IPS-15b (cell line): Measurements from ENCODE around the gene KCTD17.

Experiments
- H3K27me3 ChIP-seq: one replicate; pipeline ENCODE4 v1.6.1; 2013; ENCODE audit warnings: low read length; ENCODE audit not compliant: control insufficient read depth, insufficient read depth
- H3K36me3 ChIP-seq: one replicate; pipeline ENCODE4 v1.6.1; 2013; ENCODE audit warnings: low read length; ENCODE audit not compliant: control insufficient read depth, insufficient read depth
- H3K4me1 ChIP-seq: one replicate; pipeline ENCODE4 v1.6.1; 2013; ENCODE audit warnings: mild to moderate bottlenecking, low read length; ENCODE audit not compliant: control insufficient read depth, insufficient read depth
- H3K4me3 ChIP-seq: one replicate; pipeline ENCODE4 v1.5.1; 2013; ENCODE audit warnings: low read depth, low read length
- H3K9ac ChIP-seq: one replicate; pipeline ENCODE4 v1.6.1; 2013; ENCODE audit warnings: low read depth, mild to moderate bottlenecking, low read length
- H3K9me3 ChIP-seq: one replicate; pipeline ENCODE4 v1.6.1; 2013; ENCODE audit warnings: mild to moderate bottlenecking, low read length; ENCODE audit not compliant: control insufficient read depth, insufficient read depth

The KCTD17 gene

DNA sequence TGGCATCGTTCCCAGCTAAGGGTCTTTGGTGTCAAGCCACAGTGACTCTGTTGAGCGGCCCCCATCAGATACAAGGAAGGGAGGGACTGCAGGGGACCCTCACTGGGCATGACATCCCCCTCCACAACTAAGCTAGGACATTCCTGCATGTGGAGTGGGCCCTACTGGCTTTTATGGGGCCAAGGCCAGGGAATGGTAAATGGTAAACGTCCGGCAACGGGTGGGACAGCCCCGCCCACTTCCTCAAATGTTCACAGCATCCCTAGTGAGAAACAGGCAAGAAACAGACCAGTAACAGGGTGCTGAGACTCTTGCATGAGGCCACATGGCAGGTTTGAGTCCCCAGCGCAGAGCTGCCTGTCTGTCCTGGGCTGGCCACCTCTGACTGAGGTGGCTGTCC lies 53.6 kb downstream of the KCTD17 start:
- Histone ChIP-seq H3K9ac (no peak overlapping the region), H3K36me3 (no peaks in the 10 kb centered on the region), H3K9me3 (no peaks in the 10 kb centered on the region), H3K4me3 (no peak overlapping the region), H3K27me3 (no peaks in the 10 kb centered on the region), H3K4me1 (no peaks in the 10 kb centered on the region)

DNA sequence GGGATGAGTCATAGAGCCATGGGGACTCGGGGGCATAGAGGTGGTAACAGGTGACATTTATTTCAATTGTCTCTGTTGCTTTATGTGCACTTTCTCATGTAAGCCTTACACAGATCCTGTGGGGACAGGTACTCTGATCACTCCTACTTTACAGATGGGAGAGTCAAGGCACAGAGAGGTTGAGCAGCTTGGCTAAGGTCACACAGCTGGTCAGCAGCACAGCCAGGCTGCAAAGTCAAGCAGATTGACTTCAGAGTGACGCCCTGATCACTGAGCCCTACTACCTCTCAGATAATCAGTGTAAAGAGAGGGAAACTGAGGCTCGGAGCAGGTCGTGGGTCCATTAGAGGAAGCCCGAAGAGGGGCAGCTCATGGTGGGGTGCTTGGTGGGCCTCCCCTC lies 54.4 kb downstream of the KCTD17 start:
- no peak overlapping the region for H3K4me3 ChIP-seq
- no peaks in the 10 kb centered on the region for H3K9me3 ChIP-seq
- no peaks in the 10 kb centered on the region for H3K36me3 ChIP-seq
- no peak overlapping the region for H3K9ac ChIP-seq
- H3K27me3 ChIP-seq = no peaks in the 10 kb centered on the region
- no peaks in the 10 kb centered on the region for H3K4me1 ChIP-seq

DNA sequence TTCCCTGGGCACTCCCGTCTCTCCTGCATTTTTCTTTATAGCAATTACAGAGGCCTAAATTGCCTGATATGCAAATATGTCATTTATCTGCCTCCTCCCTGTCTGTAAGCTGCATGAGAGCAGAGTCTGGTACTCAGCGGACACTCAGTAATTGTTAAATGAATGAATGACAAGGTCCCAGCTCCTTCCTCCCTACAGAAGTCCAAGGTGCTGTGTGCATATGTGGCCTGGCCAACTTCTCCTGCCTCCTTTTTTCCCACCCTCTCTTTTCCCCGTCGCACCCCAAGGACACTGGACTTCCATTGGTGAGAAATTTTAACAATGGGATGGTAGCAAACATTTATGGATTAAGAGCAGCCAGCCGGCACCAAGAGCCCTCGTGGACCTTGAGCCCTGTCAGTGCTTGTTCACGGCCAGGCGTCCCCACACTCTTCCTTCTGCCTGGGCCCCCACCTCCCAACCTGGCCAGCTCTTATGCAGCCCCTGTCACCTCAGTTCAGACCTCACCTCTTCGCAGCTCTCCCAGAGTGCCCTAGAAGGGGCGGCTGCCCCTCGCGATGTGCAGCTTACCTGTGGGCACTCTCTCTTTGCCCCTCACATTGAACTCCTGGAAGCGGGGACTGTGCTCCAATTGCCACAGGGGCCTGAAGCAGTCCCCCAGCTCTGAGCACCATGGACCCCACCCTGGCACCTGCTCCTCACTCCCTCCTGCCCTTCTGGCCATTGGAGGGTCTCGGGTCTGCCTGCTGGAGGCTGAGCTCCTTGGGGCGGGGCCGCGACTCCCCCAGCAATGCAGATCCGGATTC lies 56.5 kb downstream of the KCTD17 start:
- Histone ChIP-seq H3K4me1 (no peaks in the 10 kb centered on the region), H3K9ac (no peak overlapping the region), H3K36me3 (no peaks in the 10 kb centered on the region), H3K9me3 (no peaks in the 10 kb centered on the region), H3K27me3 (no peaks in the 10 kb centered on the region), H3K4me3 (no peak overlapping the region)

DNA sequence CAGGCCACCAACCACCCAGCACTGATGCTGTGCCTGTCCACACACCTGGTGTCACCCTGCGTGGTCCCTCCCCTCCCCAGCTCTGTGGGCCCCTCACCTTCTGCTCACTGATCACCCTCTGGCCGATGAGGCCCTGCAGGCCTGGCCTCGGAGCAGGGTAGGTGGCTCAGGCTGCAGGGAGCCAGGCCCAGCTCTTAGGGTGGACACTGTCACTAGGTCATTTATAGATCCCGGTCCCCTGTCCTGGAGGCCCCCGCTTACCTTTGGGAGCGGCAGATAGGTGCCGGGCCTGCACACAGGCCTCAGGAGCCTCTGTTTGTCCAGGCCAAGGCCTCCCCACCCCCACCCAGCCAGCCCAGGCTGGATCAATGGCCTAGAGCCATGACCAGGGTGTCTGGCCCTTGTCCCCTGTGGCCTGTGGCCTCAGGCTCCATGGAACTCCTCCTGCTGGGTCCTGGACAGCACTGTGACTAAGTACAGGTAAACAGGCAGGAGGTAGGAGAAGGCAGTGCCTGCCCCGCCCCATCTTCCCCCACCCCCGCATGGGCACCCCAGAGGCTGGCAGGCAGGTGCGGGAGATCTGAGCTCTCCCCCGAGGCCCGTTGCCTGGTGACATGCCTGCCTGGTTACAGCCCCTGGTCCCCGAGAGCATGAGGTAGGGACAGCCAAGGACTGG lies 57.8 kb downstream of the KCTD17 start, which contains the start of gene TMPRSS6:
Gene TMPRSS6 (minus strand): TSS at position 472 of the 676 bp plus-strand sequence. CDS start 6,296 bp downstream, outside the sequence.
- no peaks in the 10 kb centered on the region for H3K27me3 ChIP-seq
- H3K4me1 ChIP-seq = no peaks in the 10 kb centered on the region

DNA sequence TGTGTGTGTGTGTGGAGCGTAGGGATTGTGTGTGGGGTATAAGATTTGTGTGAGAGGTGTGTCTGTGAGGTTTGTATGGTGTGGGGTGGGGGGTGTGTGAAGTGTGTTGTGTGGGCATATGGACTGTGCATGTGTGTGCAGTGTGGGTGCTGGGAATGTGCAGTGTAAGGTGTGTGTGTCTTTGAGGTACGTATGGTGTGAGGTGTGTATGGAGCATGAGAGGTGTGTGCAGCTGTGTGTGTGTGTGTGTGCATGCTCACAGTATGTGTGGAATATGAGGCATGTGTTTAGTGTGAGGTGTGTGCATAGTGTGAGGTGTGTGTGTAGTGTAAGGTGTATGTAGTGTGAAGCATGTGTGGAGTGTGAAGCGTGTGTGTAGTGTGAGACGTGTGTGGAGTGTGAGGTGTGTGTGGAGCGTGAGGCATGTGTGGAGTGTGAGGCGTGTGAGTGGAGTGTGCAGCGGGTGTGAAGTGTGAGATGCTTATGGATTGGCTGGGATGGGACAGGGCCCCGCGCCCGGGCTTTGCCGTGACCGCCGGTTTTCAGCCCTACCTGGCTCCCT lies 59.7 kb downstream of the KCTD17 start:
- H3K27me3 ChIP-seq = no peaks in the 10 kb centered on the region
- no peak overlapping the region for H3K9ac ChIP-seq
- no peak overlapping the region for H3K4me3 ChIP-seq
- no peaks in the 10 kb centered on the region for H3K9me3 ChIP-seq
- no peaks in the 10 kb centered on the region for H3K36me3 ChIP-seq
- H3K4me1 ChIP-seq = no peaks in the 10 kb centered on the region

More for the DNA sequence above, 57.8 kb downstream of the KCTD17 start, which contains the start of gene TMPRSS6:
- no peak within 1 kb of the TSS for H3K9ac ChIP-seq
- H3K9me3 ChIP-seq = no peaks in the 10 kb centered on the region
- H3K4me3 ChIP-seq = no peak within 1 kb of the TSS
- no peaks in the 10 kb centered on the region for H3K36me3 ChIP-seq

DNA sequence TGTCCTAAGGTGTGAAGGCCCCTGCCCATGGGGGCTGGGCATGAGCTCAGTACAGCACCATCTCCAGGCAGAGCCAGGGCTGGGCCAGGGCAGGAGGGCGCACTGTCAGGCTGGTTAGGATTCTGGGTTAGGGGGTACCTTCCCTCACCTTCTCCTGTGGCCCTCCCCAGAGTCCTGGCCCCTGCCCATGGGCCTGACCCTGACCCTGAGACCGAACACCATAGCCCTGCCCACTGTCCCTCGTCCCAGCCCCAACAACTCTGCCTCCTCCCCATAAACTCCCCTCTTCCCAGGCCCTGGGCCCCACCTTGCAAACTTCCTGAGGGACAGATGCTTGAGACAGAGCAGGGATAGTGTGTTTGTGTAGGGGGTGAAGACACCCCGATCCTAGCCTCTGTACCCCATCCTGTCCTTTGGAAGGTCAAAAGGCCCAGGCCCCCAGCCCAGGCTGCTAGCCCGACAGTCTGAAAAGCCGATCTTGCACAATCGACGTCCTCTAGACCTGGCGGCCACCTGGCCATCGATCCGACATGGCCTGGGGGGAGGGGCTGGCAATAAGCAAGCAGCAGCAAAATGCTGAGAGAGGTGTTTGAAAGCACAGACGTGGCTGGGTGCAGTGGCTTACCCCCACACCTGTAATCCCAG lies 60.7 kb downstream of the KCTD17 start:
- H3K4me3 ChIP-seq = no peak overlapping the region
- H3K9ac ChIP-seq = no peak overlapping the region
- H3K27me3 ChIP-seq = no peaks in the 10 kb centered on the region
- no peaks in the 10 kb centered on the region for H3K4me1 ChIP-seq
- no peaks in the 10 kb centered on the region for H3K9me3 ChIP-seq
- no peaks in the 10 kb centered on the region for H3K36me3 ChIP-seq
